HG02642 (cell line): ENCODE measurements around the gene IRF2.

Experiments used
- ATAC-seq: cut with Tn5 transposase; IDR thresholded peaks from one replicate; pipeline ENCODE4 v1.9.1; 2021; ENCODE audit warnings: mild to moderate bottlenecking; ENCODE audit not compliant: unreplicated experiment, poor library complexity

Gene IRF2

DNA sequence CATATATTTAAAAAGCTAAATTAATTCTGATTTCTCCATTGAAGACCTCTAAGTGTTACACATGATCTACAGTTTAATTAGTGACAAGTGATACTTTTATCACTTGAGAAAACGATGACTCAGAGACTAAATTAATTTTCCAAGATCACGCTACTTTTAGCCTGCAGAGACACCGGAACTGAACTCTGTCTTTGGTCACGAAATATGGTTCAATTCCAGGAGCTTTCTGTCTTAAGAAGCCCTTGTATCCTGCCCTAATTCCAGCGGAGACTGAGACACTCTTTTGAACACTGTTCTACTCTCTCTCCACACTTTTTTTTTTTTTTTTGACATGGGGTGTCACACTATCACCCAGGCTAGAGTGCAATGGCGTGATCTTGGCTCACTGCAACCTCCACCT, 63.6 kb downstream of the IRF2 start:
- no peak for ATAC-seq

DNA sequence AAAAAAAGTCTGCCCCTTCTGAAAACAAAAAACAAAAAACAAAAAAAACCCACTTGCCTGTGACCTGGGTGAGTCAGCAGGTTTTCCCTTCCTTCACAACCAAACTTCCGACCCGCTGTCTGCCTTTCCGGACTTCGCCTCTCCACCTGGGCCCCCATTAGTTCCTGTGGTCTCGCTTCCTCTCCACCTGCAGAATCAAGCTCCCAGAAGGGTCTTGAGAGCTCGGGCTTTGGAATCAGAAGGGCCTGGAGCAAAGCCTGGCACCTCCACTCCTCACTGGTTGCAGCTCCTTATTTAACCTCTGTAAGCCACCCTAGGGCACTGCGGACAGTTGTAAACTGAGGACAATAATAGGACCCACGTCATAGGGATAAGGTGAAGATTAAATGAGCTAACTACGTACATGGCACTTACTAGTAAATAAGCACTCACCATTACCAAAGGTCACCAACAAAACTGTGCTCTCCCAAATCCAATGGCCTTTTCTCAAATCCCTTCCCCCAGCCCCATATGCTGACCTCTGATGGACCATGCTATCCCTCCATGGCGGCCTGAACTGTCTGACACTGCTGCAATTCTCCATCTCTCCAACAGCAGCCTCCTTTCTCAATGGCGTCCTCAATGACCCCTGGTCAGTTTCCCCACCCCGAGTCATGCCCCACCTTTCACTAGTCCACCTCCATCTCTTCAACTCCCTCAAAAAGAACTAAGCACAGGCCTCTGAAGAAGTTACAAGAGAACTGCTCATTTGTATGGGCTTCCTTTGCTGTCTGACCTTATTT, 64.2 kb downstream of the IRF2 start:
- ATAC-seq: peak; percentile 57

DNA sequence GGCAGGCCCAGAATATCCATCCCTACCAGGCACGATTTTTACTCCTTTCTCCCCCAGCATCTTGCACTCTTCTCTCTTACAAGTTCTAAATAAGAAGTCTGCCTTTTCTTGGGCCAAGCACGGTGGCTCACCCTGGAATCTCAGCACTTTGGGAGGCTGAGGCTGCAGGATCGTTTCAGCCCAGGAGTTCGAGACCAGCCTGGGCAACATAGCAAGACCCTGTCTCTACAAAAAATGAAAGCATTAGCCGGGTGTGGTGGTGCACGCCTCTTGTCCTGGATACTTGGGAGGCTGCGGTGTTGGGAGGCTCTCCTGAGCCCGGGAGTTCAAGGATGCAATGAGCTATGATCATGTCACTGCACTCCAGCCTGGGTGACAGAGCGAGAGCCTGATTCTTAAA, 64.8 kb downstream of the IRF2 start:
- no peak for ATAC-seq

DNA sequence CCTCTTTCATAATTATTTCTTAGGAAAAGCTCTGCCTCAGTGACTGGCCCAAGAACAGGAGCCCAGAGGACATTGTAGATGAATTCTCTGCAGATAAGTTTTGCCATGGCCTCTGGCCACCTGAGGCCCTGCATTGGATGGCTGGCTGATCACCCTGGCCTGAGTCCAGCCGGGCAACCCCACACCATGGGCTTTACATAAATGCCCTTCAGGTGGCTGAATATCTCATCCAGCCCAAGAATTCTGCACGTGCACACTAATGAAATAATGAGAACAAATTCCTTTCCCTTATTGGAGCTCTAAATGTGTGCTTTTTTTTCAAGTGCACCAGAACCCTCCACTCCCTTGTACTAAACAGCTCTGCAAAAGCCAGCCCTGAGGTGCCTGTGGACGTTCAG, 65.7 kb downstream of the IRF2 start:
- no peak for ATAC-seq

DNA sequence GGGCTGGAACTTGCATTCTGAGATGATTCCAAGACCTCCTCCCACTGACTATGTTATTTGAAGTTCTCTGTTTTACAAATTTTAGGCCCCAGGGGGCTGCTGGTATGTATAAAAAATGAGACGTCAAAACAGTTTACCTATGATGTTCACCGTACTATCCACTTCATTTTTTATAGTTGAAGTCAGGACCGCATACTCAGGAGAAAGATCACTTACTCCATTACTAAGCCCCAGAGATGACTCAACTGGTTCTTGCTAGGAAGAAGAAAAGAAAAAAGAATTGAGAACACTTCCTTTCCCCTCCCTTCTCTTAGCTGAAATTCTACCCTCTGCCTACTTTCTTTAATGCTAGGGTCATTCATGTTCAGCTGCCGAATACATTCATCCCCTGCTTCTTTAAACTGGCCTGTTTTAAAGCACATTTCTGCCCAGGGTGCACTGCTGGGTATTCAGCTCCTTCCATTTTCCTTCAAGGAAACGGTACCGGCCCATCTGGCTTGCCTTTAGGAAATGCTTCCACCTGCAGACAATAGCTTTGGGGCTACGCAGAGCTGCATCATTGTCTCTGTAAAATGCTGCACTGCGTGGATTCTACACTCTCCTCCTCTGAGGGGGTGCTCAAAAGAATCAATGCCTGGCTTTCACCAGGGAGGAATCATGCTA, 66.2 kb downstream of the IRF2 start:
- ATAC-seq: no peak

DNA sequence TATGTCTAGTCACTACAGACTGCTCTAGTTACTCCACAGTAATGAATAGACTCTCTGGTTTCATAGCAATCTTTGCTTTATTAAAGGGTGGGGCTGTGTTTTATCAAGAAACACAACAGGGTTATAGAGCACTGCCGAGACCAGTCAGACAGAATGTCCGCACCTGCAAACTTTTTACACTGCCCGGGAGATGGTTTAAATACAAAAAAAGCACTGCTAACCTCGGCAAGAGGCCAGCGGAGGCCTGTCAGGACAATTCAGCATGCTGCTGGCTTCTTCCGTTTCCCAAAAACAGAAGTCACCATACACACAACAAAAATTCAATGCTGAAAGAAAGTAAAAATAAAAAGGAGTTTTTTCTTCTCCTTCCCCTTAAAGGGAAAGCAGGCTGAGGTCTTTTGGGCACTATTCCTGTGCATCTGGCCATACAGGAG, 67.4 kb downstream of the IRF2 start:
- ATAC-seq: no peak

DNA sequence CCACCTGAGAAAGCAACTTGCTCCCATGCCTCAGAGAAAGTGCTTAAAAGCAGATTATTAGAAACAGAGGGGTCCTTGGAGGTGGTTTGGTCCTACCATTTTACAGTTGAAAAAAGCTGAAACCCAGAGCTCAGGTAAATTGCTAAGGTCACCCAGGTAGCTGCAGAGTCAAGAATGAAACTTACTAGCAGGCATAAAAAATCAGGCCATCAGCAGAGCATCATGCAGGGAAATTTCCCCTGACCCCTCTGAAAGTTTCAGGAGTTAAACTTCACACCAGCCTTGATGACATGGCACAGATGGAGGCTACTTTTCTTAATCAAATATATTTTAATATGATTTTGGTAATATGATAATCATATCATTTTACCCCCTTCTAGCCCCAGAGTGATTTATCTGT, 70.3 kb downstream of the IRF2 start:
- no peak for ATAC-seq

DNA sequence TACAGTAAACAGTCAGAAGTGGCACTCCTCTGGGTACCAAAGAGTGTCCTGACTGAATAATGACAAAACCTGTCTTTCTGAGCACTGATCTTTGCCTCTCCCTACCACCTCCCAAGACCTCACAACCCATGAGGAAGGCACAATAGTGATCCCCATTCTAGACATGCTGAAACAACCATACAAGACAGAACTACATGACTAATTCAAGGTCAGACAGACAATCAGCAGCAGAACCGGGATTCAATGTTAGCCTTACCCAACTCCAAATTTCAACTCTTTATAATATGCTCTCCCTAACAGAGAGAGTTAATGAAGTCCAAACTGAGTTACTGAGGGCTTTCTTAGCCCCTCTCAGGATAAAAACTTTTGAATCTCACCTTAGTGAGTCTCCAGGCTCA, 71.0 kb downstream of the IRF2 start:
- peak; percentile 34 for ATAC-seq

DNA sequence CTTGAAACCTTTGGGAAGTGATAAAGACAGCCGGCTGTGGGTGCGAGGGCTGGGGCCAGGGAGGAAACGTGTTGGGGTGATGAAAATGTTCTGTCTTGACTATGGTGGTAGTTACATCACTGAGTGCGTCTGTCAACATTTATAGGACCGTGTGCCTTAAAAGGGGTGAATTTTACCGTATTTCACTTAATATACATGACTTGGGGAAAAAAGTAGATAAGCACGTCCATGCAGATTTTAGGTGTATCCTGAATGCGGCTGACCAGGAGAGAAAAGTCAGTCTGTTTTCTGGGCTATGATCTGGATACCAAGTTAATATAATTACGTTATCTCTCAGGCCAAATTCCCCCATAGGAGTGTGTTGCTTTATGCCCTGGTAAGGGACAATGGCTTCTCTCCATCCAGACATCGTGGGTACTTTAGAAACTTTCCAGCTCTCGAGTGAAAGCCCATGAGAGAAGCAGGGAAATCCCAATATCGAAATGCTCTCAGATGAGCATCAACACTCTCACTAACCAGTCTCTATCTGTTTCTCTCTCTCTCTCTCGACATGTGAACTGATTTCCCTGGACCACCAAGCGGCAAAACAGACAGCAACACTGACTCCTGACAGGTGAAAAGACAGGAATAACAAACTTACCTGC, 71.5 kb downstream of the IRF2 start:
- peak; percentile 46 for ATAC-seq

DNA sequence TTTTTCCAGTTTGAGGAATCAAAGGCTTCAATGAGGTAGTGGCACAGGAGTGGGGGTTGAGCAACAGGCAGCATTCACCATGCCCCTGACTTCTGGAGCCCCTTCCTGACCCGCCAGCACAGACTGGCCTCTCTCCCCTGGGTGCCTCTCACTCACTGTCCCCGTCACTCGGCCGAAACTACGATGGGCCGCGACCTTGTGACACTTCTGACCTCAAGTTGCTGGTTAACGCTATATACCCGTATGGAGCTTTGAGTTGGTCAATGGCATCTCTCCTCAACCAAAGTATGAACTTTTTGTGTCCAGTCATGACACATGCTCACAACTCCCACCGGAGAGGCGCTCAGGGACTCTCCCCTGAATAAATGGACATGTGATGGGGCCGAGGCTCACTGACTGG, 72.1 kb downstream of the IRF2 start:
- no peak for ATAC-seq

DNA sequence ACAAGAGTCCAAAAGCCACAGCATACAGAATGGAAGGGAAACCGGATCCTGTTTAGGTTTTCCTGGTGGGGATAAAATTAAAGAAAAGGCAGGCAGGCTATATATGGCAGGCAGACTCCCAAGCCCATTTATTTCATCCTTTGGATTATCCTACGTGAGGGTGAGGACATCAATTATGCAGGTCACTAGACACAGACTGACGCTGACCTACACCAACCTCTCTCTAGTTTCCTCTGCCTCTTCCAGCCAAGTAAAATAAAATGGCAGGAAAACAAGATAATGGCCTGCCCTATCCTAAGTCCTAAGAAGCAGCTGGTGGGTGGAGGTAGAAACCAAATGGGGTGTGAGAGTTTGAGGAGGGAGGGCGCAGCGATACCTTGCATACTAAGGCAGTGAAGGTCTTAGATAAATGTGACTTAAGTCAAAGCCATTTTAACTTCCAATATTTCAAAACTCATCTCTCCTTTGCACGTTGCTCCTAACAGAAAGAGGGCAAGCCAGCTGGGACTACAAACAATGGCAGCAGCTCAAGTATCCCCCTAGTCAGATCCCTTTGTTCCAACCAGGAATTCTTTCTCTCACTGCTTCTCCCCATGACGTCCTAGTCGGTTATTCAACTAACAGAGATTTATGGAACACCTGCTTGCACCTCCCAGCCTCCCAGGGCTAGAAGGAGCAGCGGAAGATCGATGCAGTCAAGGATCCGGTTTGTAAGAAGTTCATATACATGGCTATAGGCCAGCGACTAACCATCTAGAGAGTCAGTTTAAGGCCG, 72.8 kb downstream of the IRF2 start:
- no peak for ATAC-seq

DNA sequence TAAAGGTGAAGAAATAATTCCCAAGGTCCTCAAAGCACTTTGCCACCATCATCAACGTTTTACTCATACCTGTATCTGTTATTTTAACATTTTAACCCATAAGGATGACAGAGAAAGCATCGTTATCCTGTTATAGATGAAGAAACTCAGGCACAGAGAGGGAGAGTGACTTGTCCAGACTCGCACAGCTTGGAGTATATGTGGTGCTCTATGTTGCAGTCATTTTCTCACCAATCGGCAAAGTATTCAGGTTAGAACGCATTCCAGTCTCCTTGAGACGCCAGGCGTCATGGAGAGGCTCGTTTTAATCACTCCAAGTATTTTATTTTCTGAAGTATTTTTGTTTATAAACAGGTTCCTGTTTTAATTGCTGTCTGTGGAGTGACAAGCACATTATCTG, 73.5 kb downstream of the IRF2 start:
- no peak for ATAC-seq

DNA sequence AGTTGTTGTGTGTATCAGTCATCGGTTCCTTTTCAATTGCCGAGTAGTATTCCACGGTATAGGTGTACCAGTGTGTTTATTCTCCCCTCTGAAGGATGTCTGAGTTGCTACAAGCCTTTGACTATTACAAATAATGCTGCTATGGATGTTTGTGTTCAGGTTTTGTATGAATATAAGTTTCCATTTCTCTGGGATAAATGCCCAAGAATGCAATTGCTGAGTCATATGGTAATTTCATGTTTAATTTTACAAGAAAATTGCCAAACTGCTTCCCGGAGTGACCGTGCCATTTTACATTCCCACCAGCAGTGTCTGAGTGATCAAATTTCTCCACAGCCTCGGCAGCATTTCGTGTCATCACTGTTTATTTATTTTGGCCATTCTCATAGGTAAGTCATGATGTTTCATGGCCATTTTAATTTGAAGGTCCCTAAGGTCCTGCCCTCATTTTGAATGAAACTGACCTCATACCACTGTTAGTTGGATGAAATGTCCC, 73.9 kb downstream of the IRF2 start:
- no peak for ATAC-seq

DNA sequence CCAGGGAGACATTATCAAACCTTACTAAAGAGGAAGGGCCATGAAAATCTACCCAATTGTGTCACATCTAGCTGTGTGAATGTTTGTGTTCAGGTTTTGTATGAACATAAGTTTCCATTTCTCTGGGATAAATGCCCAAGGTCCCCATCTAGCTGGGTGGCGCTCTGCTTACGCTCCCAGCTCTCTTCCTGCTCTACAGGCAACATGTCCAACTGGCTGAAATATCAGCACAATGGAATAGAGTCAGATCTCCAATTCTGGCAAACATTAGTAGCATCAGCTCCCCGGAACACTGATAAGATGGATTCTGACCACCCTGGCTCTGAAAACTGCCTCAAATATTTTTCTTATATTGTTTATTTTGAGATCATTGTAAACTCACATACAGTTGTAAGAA, 74.8 kb downstream of the IRF2 start:
- ATAC-seq: no peak

DNA sequence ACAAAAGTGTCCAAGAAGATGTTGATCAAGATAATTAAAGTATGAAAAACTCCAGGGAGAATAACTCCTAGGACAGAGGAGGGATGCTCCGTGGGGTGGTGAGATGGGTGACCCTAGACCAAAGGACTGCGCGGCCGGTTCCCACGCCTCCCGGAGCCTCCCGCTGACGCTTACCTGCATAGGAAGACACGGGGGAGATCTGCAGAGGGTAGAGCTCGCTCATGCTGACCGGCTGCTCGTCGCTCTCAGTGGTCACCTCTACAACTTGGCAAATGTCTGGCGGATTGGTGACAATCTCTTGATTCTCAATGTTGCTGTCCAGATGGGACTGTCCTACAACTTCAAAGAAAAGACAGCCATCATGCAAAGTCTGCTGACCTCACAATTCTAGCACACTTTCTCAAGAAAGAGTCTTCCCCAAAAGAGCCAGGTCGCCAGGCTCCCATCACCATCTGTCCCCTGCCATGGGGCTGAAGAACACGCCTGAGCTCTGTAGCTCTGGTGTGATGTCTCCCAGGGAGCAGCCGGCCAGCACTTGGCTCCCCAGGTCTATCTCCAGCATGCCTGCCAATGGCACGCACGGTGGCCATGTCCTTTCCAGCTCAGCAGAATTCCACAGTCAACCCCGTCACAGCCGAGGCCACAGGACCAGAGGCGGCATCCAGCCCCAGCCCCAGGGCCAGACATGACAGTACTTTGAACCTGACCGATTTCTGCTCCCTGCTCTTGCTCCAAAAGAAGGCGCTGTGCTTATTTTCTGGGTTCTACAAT, 75.4 kb downstream of the IRF2 start:
- ATAC-seq: no peak

DNA sequence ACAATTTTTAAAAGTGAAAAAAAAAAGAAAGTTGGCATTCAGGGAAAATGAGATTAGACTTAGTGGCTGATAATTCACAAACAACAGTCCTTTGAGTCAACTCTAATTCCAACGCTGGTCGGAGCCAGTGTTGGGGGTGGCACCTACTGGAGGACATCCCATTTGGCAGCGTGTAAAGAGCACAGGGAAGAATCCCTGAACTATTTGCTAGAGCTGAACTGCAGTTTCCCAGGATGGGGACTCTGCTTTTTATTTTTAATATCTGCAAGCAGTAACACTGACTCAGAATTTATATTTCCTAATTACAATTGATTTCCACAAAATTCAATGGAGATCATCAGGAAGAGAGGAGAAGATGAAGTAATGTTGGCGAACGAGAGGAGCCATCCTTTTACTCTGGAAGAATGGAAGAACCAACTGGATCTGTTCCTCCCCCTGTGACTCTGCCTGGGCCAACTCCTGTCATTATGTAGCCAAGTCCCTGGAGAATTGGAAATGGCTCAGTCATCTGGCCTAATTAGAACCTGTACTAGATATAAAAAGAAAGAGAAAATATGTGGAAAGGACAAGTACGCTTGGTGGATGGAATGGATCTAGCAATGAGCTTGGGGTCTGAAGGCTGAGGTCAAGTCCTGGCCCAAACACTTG, 76.7 kb downstream of the IRF2 start:
- ATAC-seq: no peak

DNA sequence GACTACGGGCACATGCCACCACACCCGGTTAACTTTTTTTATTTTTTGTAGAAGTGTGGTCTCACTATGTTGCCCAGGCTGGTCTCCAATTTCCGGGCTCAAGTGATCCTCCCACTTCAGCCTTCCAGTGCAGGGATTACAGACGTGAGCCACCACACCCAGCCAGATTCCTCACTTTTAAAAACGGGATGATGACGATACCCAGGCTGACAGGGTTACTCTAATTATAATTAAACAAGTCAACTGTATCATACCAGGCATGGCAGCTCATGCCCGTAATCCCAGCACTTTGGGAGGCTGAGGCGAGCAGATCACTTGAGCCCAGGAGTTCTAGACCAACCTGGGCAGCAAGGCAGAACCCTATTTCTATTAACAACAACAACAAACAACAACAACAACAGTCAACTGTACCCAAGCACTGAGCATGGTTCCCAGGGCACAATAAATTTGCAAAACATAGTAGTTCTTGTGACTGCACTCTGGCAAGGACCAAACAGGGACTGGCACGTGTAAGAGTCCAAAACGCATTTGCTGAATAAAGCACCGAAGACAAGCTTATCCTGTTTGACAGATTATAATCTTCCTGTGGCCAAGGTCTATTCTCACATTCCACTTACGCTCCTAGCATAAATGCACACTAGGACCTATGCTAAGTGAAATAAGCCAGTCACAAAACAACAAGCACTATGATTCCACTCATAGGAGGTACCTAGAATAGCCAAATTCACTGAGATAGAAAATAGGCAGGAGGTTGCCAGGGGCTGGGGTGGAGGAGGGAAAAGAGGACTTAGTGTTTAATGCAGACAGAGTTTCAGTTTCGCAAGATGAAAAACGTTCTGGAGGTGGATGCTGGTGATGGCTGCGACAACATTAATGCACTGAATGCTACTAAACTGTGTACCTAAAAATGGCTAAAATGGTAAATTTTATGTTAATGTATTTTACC, 77.5 kb downstream of the IRF2 start:
- no peak for ATAC-seq

DNA sequence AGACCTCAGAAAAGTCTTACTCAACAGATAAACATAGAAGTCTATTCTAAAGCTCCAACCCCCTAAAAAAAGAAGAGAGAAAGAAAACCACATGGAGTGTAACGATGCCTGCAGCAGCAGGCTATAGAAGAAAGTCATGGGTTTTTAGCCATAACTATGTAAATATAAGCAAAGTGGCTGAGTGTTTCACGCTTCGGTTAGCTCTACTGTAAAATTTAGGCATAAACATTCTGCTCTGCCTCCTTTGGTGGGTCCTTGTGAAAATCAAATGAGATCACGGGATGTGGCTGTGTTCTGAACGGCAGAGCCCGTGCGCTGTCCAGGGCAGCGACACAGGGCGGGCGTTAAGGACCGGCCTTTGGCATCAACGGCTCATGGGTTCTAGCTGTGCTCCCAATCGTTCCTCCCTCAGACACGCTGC, 78.4 kb downstream of the IRF2 start:
- ATAC-seq: peak; percentile 78
